NCI-H82 (cell line): ENCODE data around the gene CINP.
A peak's percentile ranks its signal among the peaks of the same experiment; 100 is the strongest.
"Not testable (repeated sequence)": the region's sequence is repeated elsewhere in the genome, so short reads cannot be mapped to it uniquely, and the experiment has no call there.

ENCODE experiments used
- DNase-seq: peaks from one replicate; lab custom pipeline; 2025; lab: John Stamatoyannopoulos, UW

CINP gene

DNA sequence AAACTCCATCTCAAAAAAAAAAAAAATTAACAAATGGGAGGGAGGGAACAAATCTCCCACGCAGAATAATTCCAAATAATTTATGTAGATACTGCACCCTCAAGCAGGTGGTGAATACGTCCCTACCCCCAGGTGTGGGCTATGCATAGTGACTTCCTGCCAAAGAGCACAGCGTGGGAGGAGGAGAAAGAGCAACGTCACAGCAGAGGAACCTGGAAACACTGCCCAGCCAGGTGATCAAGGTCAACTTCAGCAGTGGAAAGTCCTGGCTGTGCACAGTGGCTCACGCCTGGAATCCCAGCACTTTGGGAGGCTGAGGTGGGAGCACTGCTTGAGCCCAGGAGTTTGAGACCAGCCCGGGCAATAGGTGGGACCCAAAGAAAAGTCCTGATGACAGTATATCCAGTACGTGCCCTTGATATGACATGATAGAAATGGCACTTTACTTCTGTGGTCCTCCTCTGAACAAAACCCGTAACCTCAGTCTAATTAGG, 9.5 kb downstream of the CINP start:
- no peak for DNase-seq

DNA sequence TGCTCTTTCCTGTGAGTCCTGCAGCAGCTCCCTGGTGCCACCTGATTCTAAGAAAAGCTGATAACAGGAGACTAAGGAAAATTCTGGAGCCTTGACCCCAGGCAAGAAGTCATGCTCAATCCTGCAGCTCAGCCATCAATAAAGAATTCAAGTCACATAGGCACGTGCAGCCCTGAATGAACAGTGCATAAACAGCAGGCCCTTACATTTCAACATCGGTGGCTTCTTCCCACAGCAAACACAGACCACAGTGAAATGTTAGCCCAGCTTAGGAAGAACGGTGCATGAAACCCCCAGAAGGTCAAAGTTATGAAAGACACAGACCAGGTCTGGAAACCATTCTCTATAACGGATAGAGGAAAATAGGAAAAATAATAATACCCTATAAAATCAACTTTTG, 10.5 kb downstream of the CINP start:
- DNase-seq: no peak

DNA sequence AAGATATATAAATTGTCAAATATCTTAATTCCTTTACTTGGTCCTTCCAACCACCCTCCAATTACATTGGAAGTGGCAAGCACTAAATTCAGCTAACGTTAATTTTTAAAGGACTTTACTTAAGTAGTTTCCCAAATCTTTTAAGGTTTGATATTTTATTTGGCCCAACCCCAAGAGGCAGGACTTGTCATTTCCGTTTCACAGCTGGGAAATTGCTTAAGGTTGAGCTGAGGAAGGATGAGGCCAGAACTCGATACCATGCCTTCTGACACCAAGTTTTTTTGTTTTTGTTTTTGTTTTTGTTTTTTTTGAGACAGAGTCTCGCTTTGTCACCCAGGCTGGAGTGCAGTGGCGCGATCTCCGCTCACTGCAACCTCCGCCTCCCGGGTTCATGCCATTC, 11.1 kb downstream of the CINP start:
- DNase-seq: not testable (repeated sequence)

DNA sequence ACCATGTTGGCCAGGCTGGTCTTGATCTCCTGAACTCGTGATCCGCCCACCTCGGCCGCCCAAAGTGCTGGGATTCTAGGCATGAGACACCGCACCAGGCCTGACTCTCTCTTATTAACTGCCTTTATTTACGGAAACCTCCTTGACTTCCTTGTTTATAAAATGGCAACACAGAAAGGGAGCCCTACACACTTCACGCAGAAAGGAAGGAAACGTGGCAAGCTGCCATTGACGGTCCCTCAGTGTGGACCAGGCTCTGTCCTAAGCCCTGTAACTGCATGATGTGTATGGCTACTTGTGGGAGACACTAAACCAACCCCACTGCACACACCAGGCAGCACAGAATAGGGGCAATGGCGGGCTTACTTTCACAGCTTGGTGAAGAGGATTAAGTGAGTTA, 11.7 kb downstream of the CINP start:
- no peak for DNase-seq

DNA sequence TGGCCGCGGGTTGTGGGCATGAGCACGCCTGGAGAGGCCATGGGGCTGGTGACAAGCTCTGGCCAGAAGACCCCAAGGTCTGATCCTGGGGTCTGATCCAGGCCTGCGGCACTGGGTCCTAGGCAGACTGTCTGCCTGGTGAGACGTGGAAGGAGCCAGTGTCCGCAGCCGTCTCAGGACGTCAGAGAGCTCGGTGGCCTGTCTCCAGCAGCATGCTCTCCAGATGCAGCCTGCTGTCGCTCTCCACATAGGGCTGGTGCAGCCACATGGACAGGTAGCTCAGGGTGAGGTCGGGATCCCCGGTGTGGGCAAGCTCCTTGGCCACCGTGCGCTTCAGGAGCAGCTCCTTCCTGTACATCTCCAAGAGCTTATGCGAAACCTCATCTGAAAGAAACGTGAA, 14.3 kb downstream of the CINP start:
- no peak for DNase-seq

DNA sequence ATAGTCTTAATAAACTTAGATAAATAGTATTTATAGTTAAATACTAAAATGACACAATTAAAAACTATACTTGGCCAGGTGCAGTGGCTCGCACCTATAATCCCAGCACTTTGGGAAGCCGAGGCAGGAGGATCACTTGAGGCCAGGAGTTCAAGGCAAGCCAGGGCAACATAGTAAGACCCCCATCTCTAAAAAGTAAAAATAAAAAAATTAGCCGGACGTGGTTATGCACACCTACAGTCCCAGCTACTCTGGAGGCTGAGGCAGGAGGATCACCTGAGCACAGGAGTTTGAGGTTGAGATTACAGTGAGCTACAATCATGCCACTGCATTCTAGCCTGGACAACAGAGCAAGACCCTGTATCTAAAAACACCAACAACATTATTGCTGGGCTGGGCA, 16.0 kb downstream of the CINP start:
- no peak for DNase-seq

DNA sequence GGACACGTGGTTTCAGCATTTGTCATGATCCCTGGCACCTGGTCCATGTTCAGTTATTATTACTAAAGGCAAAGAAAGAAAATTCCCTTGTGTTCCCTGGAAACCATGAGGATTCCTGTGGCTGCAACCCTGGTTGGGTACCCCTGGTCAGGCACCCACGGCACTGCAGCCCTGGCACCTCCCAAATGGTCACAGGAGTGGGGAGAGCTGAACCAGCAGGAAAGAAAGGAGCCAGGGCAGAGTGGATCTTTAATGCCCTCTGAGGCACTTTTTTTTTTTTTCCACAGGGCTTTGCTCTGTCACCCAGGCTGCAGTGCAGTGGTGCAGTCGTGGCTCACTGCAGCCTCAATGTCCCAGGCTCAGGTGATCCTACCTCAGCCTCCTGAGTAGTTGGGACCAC, 17.5 kb downstream of the CINP start:
- DNase-seq: no peak

DNA sequence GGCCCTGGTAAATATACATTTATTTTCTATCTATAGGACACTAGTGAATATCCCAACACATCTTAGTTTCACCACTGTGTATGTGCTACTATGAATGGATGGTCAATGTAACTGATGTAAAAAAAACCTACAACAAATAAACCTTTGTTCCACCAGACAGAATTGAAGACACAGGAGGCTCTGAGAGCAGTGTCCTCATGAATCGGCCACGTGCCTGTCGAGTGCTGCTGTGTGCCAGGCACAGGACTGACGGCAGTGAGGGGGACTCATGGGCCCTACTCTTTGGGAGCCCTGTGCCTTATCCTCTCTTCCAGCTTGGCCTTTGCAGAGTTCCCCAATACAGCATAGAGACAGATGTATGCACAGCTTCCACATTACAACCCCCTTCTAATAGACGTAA, 18.2 kb downstream of the CINP start:
- DNase-seq: no peak

DNA sequence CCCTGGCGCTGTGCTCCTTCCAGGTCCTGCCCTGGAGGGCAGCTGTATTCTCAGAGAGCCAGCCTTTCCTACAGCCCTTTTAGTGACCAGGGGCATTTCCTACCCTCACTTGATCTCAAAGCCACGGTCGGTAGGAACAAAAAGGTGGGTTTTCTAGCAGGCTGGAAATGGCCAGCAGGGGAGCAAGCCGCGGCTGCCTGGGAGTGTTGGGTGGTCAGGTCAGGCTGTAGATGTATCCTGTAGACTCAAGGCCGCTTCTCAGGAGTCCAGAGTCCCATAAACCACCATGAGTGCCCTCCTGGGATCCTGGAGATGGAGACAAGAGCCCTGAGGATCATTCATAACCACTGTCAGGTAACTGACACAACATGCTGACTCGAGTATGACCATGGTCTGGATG, 18.6 kb downstream of the CINP start:
- no peak for DNase-seq

DNA sequence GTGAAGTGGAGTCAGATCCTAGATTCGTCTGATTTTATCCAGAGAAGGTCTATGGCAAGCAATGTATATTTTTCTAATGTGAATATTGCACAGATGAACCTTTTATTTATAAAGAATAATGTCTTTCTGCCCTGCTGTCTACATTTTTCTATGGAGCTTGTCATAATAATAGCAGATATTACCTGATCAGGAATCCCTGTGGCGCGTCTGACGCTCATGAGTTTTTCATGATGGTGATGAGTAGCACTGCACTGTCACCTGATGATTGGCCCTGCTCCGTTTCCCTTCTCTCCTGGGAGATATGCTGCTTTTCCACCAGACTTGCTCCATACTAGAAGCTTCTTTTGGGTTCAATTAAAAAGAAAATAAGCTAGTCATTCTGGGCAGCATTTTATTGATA, 20.5 kb downstream of the CINP start:
- no peak for DNase-seq

DNA sequence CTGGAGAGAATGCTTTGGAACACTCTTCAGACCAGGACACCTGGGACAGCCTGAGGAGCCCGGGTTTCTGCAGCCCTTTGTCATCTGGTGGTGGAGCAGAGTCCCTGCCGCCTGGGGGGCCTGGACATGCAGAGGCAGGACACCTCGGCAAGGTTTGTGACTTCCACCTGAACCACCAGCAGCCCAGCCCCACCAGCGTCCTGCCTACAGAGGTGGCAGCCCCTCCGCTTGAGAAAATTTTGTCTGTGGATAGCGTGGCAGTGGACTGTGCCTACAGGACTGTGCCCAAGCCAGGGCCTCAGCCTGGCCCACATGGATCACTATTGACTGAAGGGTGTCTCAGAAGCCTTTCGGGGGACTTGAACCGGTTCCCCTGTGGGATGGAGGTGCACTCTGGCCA, 21.1 kb downstream of the CINP start:
- DNase-seq: no peak

DNA sequence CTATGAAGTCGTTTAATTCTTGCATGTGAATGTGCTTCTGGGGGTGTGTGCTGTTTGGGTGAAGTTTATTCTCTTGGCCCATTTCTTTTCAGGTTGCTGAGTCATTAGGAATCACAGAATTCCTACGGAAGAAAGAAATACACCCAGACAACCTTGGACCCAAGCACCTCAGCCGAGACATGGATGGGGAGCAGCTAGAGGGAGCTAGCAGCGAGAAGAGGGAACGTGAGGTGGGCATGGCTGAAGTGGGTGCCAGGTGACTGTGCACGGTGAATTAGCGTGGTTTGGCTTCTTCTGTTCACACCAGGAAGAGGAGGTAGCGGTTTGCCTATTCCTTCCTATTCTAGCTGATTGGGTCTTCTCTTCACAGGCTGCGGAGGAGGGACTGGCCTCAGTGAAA, 24.0 kb downstream of the CINP start:
- no peak for DNase-seq

DNA sequence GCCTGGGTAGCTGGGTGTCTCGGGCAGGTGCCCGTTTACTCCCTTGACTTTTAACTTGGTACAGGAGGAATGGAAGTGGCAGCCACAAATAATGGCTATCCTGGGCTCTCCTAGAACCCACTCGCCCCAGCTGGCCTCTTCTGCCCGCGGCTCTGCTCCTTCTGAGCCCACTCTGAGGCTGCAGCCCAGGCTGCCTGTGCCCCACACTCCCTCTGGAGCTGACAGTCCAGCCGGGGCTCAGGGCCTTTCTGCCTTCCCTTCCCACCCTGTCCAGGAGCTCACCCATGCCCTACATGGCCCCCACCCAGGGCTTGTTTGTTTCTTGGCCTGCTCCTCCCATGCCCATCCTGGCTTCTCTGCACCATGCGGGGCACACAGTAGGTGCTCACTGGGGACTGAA, 27.5 kb downstream of the CINP start:
- no peak for DNase-seq

DNA sequence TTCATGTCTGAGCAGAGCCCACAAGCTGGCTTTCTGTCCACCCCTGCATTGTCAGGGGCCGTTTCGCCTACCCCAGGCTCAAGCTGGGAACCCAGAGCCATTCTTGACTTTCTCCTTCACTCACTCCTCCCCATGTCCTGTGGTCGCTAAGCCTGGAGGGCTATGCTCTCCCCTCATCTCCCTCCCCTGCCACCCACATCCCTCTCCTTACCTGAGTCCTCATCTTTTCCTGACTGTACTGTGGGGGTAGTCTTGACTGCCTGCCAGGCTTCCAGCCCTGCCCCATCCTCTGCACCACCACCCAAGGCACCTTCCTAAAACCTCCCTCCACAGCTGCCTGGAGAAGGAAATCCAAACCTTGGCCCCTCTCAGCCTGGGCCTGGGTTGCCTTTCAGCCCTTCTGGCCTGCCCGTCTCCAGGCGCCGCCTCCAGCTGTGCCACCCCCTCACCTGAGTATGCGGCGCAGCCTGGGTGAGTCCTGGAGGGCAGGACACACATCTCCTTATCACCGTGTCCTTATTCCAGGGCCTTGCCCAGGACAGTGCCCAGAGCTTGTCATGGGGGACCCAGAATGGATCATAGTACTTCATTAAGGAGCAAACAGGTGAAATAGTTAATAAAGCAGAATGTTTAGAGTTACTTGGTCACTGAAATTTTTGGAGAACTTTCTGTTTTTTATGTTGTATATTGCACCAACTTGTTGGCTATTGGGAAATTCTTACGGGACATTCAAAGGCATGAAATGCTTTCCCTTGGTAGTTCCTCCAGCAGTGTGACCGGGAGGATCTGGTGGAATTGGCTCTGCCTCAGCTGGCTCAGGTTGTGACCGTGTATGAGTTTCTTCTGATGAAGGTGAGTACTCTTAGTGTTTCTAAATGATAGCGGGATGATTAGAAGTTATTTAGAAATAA, 28.6 kb downstream of the CINP start:
- DNase-seq: no peak

DNA sequence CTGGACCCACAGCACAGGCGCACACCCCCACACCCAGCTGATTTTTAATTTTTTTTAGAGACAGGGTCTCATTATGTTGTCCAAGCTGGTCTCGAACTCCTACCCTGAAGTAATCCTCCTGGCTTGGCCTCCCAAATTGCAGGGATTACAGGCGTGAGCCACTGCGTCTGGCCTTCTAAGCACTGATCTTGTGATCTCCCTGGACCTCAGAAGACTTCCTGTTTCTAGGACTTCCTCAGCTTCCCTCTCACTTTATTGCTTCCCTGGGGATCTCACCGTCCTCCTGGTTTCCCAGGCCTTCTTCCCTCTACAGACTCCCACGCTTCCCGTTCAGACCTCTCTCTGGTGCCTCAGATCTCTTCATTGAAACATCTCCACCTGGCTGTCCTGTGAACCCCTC, 29.3 kb downstream of the CINP start:
- DNase-seq: no peak

DNA sequence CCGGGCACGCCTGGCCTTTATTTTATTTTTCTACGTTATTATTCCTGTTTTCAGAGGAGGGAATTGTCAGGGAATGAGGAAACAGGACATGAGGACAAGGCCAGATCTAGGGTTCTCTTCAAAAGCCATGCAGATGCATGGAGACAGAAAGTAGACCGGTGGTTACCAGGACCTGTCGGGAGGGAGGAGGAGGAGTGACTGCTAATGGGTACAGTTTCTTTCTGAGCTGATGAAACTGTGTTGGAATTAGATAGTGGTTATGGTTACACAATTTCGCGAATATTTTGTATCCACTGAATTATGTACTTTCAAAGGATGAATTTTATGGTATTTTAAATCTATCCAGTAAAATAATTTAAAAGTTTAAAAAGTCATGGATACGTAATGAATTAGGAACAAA, 31.9 kb downstream of the CINP start:
- no peak for DNase-seq

DNA sequence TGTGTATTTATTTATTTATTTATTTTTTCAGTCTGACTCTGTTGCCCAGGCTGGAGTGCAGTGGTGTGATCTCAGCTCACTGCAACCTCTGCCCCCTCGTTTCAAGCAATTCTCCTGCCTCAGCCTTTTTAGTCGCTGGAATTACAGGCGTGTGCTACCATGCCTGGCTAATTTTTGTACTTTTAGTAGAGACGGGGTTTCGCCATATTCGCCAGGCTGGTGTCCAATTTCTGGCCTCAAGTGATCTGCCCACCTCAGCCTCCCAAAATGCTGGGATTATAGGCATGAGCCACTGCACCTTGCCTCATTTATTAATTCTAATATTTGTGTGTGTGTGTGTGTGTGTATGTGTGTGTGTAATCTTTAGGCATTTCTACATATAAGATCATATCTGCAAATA, 33.3 kb downstream of the CINP start:
- DNase-seq: not testable (repeated sequence)

DNA sequence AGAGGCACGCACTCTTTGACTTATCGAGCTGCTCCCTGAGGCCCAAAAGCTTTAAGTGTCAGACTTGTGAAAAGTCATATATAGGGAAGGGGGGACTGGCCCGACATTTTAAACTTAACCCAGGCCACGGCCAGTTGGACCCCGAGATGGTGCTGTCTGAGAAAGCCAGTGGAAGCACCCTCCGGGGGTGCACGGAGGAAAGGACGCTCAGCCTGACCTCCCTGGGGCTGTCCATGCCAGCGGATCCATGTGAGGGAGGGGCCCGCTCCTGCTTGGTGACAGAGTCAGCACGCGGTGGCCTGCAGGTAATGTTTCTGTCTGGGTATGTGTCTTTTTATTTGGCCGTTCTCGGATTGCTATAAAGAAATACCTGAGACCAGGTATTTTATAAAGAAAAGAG, 36.1 kb downstream of the CINP start:
- DNase-seq: no peak

DNA sequence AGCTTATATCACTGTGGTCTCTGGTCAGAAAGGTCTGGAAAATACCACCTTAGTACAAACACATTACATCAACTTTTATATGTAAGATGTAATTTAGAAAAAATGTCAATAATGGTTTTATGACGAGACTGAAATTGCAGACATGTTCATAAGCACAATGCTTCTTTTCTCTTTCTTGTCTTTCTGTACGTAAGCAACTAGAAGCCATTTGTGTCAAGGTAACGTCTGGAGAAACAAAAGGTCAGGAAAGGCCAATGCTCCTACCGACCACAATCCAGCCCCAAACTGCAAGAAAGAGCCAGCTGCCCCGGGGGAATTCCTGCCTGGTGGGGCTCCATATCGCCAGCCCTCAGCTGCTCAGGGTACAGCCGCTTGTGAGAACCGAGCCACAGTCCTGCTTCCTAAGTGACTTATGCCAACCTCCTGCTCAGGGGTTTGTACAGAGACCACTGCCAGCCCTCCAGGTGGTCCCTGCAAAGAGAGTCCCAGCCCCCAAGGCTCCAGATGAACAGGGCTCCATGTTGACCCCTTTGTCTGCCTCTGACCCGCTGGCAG, 36.8 kb downstream of the CINP start:
- DNase-seq: no peak

DNA sequence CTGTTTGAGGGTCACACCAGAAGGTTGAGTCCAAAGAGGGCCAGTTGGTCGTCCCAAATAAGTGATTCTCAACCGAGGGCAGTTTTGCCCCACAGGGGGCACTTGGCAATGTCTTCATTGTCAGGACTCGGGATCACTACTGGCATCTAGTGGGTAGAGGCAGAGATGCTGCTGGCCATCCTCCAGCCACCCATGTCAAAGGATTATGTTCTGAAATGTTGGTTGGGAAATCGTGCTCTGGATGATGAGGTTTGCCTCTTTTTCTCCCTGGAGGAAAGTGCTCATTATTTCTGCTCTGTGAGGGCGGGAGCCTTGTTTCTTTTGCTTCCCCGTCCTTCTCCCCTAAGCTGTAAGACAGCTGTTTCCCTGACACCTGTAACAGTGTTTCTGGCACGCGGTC, 39.6 kb downstream of the CINP start:
- peak; percentile 50 for DNase-seq

DNA sequence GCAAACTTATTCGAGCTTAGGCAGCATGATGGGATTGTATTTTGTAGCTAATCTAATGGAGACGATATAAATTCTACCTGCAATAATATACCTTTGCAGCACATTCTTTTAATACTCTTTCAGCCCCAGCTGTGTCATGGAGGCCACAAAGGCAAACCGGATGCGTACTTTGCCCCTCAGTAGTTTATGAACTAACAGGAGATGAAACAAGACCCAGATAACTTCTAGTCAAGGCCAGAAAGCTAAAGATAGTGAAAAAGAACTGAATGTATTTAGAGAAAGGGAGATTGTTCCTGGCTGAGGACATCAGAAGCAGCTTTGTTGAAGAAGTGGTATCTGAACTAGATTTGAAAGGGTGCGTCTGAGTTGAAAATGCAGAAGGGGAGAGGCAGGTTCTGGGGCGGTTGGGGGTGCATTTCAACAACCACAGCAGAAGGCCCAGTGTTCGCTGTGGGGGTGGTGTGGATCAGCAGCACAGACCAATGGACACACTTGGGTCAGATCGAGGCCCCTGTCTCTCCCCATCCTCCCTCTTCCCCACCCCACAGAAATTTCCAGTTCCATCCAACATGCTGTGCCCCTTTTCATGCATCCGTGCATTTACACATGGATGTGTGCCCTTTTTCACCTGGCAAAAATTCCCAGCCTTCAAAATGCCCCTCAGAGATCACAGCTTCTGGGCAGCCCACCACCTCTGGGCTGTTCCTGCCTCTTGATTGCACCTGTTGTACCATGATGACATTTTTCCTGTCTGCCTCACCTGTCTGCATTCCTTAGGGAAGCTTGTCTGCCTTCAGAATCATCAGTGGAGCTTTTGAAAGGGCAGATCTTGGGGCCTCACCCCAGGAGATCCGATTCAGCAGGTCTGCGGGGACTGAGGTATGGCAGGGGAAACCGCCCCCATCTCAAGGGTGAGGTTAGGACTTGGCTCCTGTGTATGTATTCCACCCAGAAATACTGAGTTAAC, 41.0 kb downstream of the CINP start:
- DNase-seq: no peak

DNA sequence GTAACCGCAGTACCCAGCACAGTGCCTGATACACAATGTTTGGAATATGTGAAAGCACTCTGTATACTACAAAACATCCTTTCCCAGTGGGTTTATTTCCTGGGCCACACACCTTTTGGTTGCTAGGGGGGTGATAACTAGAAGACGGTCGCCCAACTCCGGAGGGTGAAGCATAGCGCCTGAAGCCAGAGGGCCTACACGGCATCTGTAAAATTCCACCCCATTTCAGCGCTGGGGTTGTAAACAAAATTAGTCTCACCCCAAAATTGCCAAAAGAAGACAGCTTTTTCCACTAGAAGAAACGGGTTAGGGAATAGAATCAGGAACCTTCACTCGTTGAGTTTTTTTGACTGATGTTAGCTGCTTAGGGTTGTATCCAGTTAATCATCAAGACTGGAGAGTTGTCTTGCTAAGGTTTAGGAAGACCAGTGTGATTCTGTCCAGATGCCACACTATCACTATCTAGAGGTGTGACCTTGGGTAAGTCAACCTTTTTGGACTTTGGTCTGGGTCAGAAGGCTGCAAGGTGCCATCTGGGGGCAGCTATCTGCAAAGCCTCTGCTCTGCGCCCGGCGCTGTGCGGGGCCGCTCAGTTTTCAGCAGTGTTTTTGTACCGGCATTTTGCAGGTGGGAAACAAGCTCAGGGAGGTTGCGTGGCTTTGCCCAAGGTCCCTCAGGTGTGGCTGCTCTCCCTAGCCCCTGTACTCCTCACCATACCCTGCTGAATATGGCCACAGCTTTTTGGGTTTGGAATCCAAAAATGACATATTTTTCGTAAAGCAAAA, 41.8 kb downstream of the CINP start:
- DNase-seq: no peak
